Activated gamma-delta T cell (primary cell): ENCODE measurements around the gene RSPH10B.
"Not testable (repeated sequence)": the region's sequence is repeated elsewhere in the genome, so short reads cannot be mapped to it uniquely, and the experiment has no call there.

Experiments used
- DNase-seq: peaks from one replicate; lab custom pipeline; 2025; lab: John Stamatoyannopoulos, UW

The RSPH10B gene

DNA sequence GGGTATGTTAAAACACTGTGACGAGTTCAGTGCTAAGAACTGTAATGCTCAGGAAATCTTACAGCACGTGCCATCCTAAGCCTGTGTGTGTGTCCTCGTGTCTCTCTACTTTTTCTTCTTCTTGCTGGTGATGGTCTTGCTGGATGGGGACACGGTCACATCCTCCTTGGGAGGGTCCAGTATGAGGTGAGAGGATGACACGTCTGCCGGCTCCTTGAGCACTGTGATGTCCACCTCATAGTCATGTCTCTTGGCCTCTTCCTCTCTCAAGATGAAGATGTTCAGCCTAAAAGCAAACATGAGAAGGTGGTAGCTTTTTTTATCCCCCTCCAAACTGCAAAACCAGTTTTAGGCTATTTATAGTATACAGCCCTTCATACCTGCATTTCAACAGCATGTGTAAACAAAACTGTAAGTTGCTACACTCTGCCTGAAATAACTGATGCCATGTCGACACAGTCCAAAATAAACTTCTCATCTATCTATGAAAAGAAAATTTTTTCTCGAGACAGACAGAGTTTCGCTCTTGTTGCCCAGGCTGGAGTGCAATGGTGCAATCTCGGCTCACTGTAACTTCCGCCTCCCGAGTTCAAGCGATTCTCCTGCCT, 44.1 kb downstream of the RSPH10B start:
- not testable (repeated sequence) for DNase-seq

GRCh38 chr7:5924630-5925029, 45.9 kb downstream of the RSPH10B start:
- not testable (repeated sequence) for DNase-seq

GRCh38 chr7:5924180-5924579, 46.3 kb downstream of the RSPH10B start:
- not testable (repeated sequence) for DNase-seq

DNA sequence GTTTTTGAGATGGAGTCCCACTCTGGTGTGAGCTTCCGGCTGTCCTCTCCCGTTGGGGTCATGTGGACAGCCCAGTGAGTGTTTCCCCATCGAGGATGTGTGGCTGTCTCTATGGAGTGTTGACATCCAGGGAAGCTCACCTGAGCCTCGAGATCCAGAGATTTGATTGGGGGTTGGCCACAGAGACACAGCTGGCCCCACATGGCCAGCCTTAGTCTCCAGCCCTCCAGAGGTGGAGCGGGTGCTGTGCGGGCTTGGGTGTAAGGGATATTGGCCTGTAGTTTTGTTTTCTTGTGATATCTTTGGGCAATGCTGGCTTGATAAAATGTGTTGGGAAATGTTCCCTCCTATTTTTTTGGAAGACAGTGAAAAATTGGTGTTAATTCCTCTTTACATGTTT, 54.0 kb downstream of the RSPH10B start:
- not testable (repeated sequence) for DNase-seq

DNA sequence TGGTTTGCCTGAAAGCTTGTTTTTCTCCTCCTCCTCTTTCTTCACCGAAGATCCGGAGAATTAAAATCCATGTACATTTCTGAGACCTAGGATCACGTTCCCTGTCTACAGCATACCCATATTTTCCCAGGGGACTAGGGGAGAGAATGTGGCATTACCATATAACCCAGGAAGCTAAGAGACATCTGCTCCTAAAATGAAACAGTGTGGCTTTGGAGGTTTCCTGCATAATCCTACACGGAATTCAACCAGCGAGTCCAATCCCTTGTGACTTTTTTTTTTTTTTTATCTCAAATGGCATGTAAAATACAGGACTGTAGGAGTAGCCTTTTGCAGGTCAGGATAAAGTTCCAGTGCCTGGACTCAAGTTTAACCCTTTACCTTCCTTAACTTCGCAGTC, 61.7 kb downstream of the RSPH10B start:
- DNase-seq = not testable (repeated sequence)

- DNase-seq = not testable (repeated sequence)
Observed at GRCh38 chr7:5904726-5905125, 65.8 kb downstream of the RSPH10B start.

DNA sequence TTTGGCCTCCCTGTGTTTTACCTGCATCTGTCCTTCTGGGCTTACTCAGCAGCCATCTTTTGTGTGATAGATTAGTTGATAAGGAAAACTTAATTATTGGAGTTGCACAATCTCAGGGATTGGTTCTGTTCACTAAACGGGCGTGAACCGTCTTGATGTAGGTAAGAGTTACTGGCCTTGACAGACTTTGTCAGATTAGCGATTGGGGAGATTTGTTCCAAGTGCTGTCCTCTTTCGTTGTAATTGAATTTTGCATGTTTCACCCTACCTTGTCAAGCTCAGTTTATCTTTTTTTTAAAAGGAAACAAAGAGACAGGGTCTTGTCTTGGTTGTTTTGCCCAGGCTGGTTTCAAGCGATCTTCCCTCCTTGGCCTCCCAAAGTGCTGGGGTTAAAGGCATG, 67.5 kb downstream of the RSPH10B start:
- not testable (repeated sequence) for DNase-seq

DNA sequence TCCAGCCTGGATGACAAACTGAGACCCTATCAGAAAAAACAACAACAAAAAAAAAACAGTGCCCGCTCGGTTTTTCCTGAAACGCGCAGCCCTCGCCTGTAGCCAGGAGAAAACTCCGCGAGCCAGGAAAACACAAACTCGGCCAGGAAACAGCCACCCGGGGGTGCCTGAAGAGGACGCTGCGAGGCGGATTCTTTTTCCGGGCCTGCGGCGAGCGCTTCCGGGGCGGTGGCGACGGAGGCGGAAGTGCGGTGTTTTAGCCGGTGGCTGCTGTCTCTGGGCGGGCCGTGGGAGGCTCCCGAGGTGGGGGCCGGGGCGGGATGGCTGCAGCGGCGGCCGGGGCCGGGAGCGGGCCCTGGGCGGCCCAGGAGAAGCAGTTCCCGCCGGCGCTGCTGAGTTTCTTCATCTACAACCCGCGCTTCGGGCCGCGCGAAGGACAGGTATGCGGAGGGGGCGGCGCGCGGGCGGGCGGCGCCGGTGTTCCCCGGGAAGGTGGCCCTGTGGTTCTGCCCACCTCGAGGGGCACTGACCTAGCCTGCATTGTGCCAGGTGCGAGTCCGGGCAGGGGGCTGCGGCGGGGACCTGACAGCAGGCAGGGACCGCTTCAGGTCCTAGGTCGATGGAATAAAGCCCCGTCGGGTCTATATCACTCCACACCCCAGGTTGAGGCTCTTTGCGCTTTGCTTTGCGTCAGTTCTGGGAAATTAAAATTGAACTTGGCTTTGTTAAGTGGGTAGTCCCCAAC, 71.8 kb downstream of the RSPH10B start, which contains the start of gene CCZ1:
CCZ1 (plus strand) TSS at position 254 of the 745 bp plus-strand sequence; CDS start at position 321, 67 bp downstream.
- not testable (repeated sequence) for DNase-seq

GRCh38 chr7:5897369-5897919, 73.0 kb downstream of the RSPH10B start:
- not testable (repeated sequence) for DNase-seq

GRCh38 chr7:5892498-5892897, 78.0 kb downstream of the RSPH10B start:
- no peak for DNase-seq

GRCh38 chr7:5890244-5890643, 80.2 kb downstream of the RSPH10B start:
- DNase-seq = not testable (repeated sequence)

GRCh38 chr7:5888021-5888420, 82.5 kb downstream of the RSPH10B start:
- DNase-seq = not testable (repeated sequence)

DNA sequence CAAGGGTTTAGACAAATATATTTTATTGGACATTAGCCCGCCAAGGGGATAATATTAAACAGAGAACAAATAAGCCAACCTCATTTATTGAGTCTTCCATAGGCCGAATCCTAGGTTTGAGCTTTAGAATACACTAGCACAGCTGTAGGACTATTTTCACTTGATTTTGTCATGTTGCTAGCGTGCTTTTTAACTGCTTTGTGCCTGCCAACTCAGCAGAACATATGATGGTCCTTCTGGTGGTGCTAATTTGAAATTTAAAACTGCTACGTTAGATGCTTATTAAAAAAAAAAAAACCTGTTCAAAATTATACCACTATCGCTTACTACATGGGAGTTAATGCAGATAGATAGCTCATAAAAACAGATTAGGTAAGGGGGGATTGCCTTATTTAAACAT, 86.1 kb downstream of the RSPH10B start:
- DNase-seq = not testable (repeated sequence)

DNA sequence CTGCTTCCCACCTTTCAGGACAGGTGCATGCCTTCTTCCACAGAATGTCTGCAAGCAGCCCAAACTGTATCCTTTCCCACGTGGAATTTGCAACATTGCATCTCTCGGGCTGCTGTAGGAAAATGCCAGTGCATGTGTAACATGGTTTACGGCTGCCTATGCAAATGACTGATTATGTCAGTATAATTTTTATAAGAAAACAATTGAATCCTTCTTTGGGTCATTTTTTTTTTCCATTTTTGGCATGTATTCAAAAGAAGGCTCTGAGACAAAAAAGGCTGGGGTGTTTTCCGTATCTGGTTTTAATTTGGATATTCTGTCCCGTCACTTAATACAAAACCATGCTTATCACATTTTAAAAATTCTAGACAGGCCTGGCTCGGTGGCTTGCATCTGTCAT, 90.4 kb downstream of the RSPH10B start:
- not testable (repeated sequence) for DNase-seq

DNA sequence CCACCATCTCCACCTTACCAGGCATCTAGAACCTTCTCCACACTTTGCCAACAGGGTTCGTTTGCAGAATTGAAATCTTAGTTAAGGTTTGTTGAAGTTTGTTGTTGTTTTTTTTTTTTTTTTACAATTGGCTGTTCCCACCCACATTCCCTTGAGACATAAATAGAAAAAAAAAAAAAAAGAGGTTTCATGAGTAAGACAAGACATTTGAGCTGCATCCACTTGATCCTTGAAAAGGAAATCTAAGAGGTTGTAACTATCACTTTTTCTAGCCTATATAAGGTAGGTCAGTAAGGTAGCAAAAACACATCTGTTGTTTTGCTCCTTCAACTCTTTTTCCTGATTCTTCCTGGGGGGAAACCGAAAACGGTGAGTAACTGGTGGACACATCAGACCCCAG, 90.9 kb downstream of the RSPH10B start:
- DNase-seq = not testable (repeated sequence)
